GM21360 (cell line): ENCODE results near the gene RGS2.

Source experiments
- ATAC-seq: cut with Tn5 transposase; IDR thresholded peaks from one replicate; pipeline ENCODE4 v1.9.1; 2021; ENCODE audit warnings: mild to moderate bottlenecking, moderate library complexity; ENCODE audit not compliant: unreplicated experiment

RGS2 gene

DNA sequence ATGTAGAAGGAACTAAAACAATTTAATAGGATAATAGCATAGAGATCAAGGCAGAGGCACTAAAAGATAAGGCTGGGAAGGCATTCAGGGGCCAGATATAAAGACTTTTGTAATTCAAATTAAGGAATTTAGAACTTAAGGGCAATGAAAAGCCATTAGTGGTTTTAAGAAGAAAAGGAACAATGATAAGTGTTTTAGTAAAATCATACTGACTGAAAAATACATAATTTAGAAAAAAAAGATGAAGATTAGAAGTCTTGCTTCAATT is 14.1 kb upstream of the RGS2 start:
- ATAC-seq: no peak

DNA sequence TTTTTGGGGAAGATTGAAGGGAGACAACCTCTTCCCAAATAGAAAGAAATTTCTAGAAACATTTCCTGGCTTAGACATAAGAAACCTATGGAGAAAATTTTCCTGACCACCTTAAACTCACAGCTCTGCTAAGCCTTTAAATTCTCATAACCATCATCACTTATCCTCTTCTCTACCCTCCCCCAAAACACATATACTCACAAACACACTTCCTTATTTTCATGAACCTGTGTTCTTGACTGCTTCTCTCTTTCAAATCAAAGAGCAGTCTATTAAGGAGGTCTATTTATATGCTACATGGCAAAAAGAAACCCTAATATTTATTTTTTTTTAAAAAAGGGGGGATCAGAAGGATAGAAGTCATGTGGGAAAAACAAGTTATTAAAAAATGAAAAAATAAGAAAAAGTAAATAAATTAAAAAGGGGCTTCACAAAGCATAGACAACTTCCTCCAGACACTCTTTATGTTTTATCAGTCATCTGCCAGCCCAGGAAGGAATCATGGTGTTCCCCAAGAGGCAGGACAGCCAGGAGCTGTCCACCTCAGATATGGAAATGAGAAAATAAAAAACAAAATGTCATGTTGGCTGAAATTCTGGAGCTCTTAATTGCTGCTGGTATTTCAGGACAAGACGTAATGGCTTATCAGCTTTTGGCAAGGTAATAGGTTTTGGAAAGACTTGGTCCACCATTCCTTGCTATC is 12.8 kb upstream of the RGS2 start:
- no peak for ATAC-seq

DNA sequence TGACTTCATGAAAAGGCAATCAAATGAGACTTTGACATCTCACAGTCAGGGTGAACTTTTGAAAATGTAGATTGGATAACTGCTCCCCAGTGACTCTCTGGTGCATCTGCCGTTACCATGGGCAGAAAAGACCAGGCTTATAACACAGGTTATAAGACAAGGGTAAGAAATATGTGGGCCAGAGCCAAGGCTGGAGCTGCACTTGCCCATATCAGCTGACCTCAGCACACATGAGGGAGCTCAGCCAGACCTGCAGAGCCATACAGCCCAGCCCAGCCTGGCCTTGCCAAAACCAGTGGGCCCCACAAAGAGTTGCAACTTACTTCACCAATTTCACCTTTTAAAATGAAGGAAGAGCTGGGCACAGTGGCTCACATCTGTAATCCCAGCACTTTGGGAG is 11.7 kb upstream of the RGS2 start:
- no peak for ATAC-seq

DNA sequence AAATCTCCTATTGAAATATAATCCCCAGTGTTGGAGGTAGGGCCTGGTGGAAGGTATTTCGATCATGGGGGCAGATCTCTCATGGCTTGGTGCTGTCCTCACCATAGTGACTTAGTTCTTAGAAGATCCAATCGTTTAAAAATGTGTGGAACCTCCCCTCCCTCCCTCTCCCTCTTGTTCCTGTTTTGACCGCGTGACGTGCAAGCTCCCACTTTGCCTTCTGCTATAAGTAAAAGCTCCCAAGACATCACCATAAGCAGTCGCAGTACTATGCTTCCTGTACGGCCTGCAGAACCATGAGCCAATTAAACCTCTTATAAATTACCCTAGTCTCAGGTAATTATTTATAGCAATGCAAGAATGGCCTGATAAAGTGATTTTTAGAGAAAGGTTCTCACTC is 10.9 kb upstream of the RGS2 start:
- no peak for ATAC-seq

DNA sequence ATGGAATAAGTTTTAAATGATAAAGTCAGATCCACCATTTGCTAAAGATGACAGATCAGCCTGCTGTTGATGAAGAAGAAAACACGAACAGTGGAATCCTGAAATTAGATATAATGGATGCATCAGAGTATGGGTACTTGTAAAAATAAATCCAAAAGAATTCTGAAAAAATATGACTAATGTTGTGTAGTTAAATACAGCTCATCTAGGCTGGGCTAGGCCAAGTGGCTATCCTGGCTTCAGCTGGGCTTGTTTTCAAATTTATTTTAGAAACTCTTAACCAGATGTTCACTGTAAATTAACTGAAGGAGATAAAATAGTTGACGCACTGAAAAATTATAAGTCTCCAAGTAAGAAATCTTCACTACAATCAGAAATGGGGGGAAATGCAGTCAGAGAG is 7.4 kb upstream of the RGS2 start:
- ATAC-seq: no peak

DNA sequence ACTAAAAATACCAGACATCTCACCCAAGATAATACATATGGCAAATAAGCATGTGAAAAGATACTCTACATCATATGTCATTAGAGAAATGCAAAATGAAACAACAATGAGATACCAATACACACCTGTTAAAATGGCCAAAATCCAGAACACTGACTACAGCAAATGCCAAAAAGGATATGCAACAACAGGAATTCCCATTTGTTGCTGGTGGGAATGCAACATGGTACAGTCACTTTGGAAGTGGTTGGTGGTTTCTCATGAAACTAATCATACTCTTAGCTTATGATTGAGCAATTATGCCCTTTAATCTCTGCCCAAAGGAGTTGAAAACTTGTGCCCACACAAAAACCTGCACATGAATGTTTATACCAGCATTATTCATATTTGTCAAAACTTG is 6.4 kb upstream of the RGS2 start:
- no peak for ATAC-seq

DNA sequence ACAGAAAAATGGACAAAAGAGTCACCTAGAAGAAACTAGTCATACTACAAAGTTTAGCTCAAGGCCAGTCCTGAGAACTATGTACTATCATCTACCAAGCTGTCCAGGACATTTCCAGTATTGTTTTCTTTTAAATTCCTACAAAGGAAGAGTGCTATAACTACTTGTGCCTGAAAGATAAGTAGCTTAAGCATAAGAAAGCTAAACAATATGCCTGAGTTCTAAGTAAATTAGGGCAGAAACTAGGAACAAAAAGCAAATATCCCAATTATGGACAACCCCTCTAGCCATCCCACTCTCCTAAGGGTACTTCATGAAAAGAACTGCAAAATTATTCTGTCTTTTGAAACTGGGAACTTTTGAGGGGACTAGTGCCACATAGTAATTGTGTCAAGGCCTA is 5.3 kb upstream of the RGS2 start:
- no peak for ATAC-seq

DNA sequence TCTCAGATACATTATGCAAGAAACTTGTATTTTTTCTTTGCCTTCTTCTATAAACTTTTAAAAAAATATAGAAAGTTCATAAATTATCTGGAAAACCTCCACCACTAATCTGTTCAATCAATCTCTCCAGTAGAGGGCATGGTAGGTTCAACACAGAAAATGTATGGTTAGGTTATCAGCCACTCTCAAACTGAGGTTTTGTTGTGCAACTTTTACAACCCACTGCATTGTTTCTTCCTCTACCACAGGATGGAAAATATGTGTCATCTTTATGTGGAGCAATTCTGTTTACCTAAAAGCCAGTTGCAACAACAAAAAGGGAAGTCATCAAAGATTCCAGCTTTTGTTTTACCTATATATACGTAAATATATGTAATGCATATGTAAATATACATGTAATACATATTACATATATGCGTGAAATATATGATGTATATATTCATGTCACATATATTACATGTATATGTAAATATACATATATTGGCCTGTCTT is 3.0 kb upstream of the RGS2 start:
- ATAC-seq: peak; percentile 24

DNA sequence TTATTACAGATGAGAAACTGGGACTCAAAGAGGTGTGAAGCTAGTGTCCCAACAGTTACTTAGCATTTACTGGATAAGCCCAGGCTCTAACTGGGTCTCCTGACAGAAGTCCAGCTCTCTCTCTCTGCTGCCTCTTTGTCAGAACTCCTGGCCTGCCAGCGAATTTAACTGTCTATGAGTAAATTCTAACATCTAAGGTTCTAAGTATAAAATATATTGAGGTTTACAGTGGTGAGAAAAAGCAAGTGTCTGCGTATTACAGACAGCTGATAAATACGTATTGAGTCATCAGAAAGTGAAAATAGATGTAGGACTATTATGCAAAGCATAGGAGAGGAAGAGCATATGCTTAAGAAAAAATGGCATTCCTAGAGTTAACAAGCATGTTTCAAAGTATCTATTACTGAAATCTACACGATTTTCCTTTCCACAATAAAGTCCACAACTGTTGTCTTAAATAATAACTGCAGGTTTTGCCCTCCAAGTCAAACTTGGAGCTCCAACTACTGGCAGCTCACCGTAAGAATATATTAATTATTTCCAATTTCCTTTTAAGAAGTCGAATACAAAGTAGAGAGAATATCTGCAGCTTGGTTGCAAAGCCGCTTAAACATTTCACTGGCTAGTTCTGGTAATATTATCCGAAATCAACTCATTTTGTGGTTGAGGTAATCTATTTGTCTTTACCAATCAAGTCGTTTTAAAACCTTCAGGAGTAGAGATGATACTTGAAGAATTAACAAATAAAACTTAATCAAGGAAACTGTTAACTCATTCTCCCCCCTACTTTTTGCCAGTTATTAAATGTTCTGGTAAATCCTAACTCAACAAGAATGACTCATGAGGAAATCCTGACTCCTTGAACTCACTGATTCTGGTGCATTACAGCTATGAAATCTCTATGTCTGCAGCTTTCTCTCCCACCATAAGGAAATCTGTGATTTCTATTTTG is 1.4 kb upstream of the RGS2 start:
- ATAC-seq: peak; percentile 37

DNA sequence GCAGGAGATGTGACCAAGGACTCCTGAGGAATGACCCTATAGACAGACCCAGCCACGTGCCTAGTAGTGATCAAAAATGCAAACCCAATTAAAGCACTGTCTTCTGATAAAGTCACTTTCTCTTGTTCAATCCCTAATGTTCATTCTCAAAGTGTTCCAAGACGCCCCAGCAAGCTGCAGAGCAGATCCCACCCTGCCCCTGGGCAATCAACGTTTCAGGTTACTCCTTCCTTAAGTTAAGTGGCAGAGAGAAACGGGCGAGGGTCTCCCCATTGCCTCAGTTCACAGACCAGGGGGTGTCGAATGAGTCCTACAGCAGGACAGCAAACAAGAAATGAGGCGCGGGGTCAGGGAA is 699 bp upstream of the RGS2 start:
- no peak for ATAC-seq

DNA sequence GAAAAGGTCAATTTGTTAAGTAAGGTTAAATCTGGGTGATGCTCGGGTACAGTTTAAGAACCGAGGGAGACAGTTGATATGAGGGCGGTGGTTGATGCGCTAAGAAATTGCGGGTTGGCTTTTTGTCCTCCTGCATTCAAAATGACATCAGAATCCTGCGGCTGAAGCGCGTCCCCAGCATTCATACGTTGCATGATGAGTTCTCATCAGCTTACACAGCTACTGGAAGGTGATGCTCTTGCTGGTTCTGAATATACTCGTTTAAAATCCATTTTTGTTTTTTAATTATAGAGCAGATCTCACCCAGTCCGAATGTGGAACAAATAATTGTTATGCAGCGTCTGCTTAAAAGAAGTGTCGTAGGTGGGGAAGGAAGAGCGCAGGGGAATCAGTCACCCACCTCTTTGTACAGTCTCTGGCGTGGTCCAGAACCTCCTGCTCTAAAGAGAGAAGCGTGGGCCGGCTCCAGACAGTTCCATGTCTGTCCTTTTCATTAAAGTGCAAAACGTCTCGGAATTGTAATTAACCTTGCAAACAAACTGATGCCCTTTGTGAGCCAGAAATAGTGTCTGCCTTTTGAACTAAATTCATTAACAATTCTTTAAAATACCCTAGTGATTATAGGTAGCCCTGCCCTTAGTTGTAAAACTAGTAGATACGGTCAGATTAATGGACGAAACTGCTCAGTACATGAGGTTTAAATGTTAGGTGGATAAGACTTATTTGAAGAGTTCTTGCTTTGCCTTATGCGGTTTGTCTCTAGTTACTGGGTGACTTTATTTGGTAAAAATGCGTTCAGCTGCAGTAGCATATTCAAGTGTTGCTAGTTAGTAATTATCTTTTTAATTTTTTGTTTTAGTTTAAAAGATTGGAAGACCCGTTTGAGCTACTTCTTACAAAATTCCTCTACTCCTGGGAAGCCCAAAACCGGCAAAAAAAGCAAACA is 741 bp downstream of the RGS2 start:
- no peak for ATAC-seq

DNA sequence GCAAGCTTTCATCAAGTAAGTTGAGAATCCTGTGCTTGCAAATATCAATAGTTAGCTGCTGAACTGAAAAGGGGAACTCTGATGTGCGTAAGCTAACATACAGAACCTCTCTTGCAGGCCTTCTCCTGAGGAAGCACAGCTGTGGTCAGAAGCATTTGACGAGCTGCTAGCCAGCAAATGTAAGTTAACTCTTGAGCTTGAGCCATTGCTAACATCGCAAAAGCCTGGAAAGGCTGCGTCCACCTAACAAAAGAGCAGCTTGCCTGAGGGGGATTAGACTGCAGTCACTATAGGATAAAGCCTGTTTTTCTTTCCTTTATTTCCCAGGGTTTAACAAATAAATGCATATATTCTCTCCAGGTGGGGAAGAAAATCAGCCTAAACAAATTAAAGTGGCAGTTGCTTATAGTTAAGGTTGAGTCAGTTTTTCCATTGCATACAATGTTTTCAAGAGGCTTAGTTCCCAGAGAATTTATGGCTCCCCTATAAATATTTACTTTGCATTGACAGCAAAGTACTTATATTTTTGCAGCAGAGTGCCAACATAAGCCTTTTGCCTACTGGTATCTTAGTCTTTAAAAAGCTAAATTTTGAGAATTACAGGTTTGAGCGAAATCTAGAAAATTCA is 1.5 kb downstream of the RGS2 start:
- ATAC-seq: peak; percentile 15

DNA sequence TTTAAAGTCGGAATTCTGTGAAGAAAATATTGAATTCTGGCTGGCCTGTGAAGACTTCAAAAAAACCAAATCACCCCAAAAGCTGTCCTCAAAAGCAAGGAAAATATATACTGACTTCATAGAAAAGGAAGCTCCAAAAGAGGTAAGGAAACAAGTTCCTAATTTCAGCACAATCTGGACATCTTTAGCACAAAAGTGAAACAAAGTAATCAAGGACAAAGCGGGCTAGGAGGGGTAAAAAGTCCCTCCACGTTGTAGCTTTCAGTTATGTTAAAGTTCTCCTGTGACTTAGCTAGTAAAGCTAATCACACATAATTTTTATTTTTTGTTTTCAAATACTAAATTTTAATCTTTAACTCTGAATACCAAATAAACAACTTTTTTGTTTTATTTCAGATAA is 2.2 kb downstream of the RGS2 start:
- no peak for ATAC-seq

DNA sequence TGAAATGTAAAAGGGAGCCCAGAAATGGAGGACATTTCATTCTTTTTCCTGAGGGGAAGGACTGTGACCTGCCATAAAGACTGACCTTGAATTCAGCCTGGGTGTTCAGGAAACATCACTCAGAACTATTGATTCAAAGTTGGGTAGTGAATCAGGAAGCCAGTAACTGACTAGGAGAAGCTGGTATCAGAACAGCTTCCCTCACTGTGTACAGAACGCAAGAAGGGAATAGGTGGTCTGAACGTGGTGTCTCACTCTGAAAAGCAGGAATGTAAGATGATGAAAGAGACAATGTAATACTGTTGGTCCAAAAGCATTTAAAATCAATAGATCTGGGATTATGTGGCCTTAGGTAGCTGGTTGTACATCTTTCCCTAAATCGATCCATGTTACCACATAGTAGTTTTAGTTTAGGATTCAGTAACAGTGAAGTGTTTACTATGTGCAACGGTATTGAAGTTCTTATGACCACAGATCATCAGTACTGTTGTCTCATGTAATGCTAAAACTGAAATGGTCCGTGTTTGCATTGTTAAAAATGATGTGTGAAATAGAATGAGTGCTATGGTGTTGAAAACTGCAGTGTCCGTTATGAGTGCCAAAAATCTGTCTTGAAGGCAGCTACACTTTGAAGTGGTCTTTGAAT is 2.9 kb downstream of the RGS2 start:
- no peak for ATAC-seq

DNA sequence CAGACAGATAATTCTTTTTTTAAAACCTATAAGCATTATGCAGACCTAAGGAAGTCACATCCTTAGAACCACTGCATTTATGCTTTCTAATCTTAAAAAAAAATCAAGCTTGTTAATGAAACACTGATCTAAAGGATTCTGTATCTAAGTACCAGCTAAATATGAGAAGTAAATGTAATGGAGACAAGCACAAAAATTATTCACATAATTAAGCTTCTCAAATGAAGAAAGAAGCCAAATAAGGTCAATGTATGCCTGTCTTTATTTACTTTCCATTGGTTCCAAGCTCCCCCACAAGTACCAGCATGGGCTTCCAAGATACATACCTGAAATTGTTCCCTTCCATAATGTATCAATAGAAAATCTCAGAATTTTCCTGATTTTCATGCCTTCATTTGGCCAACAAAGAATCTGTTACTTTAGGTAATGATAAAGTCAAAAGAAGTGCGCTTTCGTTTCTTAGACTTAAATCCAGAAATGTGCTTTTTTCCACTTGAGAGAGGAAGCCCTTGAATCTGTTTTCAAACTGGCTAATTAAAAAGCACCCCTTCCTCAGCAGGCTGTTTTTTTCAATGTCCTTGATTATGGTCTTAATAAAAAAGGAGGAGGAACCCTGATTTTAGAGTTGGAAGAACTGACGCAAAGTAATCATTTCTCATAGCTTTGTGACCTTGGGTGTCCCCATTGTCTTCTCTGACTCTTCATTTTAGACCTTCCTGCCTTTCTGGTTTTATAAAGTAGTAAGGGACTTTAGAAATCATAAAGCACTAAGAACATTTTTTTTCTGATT is 3.8 kb downstream of the RGS2 start:
- ATAC-seq: no peak

DNA sequence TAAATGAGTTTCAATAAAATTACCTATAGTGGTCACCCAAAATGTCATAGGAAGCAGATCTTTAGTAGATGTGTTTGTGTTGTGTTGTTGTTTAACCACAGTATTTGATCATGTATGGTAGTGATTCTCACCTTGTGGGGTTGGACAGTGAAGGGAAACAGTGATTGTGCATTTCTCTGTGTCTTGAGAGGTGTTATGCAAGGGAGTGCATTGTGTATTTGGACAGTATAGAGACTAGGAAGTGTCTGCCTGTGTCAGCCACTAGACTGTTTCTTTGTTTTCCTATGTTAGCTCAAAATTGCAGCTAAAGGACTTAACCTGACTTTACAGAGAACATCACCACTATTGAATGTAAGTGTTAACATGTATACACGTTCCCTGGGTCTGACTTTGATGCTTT is 6.0 kb downstream of the RGS2 start:
- ATAC-seq: no peak

DNA sequence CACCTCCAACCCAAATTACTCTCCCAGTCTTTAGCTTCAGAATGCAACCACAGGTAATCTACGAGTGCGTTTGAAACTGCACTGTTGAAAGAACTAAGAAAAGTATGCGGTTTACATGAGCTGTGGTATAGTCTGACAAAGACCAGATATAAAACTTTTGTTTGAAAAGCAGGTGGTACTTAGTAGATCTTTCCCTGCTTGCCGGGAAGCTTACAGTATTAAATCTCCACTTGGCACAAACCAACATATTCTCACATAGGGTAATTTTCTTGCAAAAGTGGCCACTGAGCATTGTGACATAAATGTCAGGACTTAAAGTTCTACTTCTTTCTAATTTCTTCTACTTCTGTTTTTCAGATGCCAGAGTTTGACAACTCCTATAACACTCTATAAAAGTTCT is 8.4 kb downstream of the RGS2 start:
- no peak for ATAC-seq

DNA sequence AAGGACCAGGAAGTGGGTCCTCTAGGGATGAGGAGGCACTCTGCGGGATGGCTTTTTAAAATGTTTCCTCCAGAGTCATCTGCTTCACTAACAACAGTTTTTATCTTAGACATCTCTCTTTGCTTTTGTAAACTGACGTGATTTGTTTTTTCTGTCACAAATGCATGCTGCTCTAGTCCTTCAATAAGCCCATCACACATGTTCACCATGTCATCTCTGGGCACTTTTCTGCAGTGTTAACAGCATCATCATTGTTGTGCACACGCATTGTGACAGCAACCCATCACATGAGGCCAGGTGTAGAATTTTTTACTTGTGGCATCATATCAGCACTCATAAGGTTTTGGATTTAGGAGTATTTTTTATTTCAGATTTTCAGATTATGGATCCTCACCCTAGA is 12.5 kb downstream of the RGS2 start:
- no peak for ATAC-seq

DNA sequence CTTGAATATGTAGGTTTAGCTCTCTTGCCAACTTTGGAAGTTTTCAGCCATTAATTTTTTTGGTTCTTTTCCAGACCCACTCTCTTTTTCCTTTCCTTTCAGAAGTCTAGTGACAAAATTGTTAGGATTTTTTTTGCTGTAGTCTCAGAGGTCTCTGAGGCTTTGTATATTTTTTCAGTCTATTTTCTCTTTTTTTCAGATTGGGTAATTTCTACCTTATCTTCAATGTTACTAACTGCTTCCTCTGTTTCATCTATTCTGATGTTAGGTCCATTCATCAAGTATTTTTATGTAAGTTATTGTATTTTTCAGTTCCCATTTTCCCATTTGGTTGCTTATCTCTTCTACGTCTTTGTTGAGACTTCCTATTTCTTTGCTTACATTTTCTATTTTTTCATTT is 15.7 kb downstream of the RGS2 start:
- ATAC-seq: no peak
